ENCODE data around the gene FPGS.

DNA sequence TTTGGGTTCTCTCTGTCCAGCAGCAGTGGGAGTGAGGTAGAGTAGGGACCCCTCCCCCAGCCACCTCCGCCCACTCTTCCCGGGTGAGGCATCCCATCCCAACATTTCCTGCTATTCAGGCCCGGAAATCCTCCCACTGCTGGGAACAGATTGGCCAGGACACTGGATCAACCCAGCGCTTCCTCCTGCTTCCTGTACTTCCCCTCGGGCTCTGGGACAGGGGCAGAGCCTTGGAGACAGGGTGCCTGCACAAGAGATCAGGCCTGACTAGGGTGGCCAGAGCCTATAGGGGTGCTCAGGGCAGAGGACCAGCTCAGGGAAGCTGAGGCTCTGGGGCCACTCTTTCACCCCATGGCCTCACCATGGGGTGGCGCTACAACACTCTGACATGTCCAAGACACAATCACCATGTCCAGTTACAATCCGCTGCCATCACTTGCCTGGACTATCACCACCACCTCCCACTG is 38.7 kb upstream of the FPGS start:
- TF ChIP-seq GATA2 (IDR thresholded peaks at IDR 0.05; ENCODE audit: low read depth, low read length) (no peak), GATA3 (IDR thresholded peaks at IDR 0.05; ENCODE audit: low read depth, low read length) (no peak)

Measured in SH-SY5Y (cell line).